Sigmoid colon (tissue), 7 donors: ENCODE results near the gene DCAKD. TPM values are rescaled to one million over a fixed set of nuclear protein-coding genes. Genes with fewer than 3 reads are reported as not detected.

Experiments used
- DNase-seq: peaks from one replicate; pipeline ENCODE4 v3.0.0-alpha.2; 2019
- H3K27ac ChIP-seq, 4 donors: fragments of 200-600 bp; sonication (generic); one replicate each; pipeline ENCODE4 v1.5.1; 2016 to 2019; ENCODE audit warnings: mild to moderate bottlenecking in 1 of 4
- H3K27me3 ChIP-seq, 3 donors: fragments of 200-600 bp; sonication (generic); one replicate each; pipeline ENCODE4 v1.5.1; 2019; ENCODE audit warnings: mild to moderate bottlenecking in 1 of 3
- H3K36me3 ChIP-seq, 4 donors: fragments of 200-600 bp; sonication (generic); one replicate each; pipeline ENCODE4 v1.5.1; 2016 to 2019
- H3K4me1 ChIP-seq, 4 donors: fragments of 200-600 bp; sonication (generic); one replicate each; pipeline ENCODE4 v1.5.1; 2017 to 2019
- H3K4me3 ChIP-seq, 4 donors: fragments of 200-600 bp; sonication (generic); one replicate each; pipeline ENCODE4 v1.5.1; 2017 to 2019; ENCODE audit warnings: mild to moderate bottlenecking in 2 of 4, moderate library complexity in 1 of 4
- H3K9me3 ChIP-seq, 4 donors: fragments of 200-600 bp in 3 of 4; sonication (generic) in 3 of 4; one replicate each; pipeline versions ENCODE4 v1.5.1 to v1.6.1; 2013 to 2019
- EP300 ChIP-seq, 4 donors: sonication (generic); formaldehyde crosslinking; IDR thresholded peaks; one replicate each; pipeline ENCODE4 v1.6.1; 2017; ENCODE audit warnings: antibody characterized with exemption in 4 of 4
- POLR2A ChIP-seq, 2 donors: fragments of 450-650 bp; IDR thresholded peaks; one replicate each; pipeline ENCODE4 v1.6.1; 2016; ENCODE audit warnings: antibody characterized with exemption in 2 of 2, mild to moderate bottlenecking in 2 of 2, moderate library complexity in 2 of 2
- POLR2AphosphoS5 ChIP-seq, 4 donors: sonication (generic); formaldehyde crosslinking; IDR thresholded peaks; one replicate each; pipeline ENCODE4 v1.6.1; 2017; ENCODE audit warnings: antibody characterized with exemption in 4 of 4
- WGBS, 2 donors: extraction: QIAGEN DNeasy Blood & Tissue Kit; methylation state at CpG; one replicate each; pipeline ENCODE4 v1.1.7; 2013; 5-methylcytosine and 5-hydroxymethylcytosine counted together
- intact Hi-C: fragments of 100-400 bp; cut with DNase I; formaldehyde crosslinking; loops from one replicate; pipeline ENCODE4 v1.15.1; 2023
- polyA plus RNA-seq, 3 donors: library from polyadenylated mRNA; stranded (reverse); fragments of 200-250 nt; gene quantifications; one replicate each; pipeline ENCODE4 v1.2.3, GENCODE V29; 2013
- total RNA-seq, 4 donors: library from RNA; depleted of rRNA; stranded (reverse); fragments of >200 nt; gene quantifications; one replicate each; pipeline ENCODE4 v1.1.0, GENCODE V29; 2016
- TF ChIP-seq, protein P1 (sequence below), 4 experiments: fragments of 450-650 bp in 3 of 4; fragments of 200-600 bp in 1 of 4; IDR thresholded peaks; one replicate each; pipeline ENCODE4 v1.5.1; 2016 to 2019; ENCODE audit warnings: antibody characterized with exemption in 4 of 4, mild to moderate bottlenecking in 3 of 4, moderate library complexity in 2 of 4
- donor health status: healthy with polysubstance abuse.
- donor health status: Bipolar disorder and iron deficiency.
- donor health status: healthy.

Gene DCAKD
- total and polyA plus RNA-seq, 7 donors, result 5.1 to 46.0 (median 25.2) TPM

DNA sequence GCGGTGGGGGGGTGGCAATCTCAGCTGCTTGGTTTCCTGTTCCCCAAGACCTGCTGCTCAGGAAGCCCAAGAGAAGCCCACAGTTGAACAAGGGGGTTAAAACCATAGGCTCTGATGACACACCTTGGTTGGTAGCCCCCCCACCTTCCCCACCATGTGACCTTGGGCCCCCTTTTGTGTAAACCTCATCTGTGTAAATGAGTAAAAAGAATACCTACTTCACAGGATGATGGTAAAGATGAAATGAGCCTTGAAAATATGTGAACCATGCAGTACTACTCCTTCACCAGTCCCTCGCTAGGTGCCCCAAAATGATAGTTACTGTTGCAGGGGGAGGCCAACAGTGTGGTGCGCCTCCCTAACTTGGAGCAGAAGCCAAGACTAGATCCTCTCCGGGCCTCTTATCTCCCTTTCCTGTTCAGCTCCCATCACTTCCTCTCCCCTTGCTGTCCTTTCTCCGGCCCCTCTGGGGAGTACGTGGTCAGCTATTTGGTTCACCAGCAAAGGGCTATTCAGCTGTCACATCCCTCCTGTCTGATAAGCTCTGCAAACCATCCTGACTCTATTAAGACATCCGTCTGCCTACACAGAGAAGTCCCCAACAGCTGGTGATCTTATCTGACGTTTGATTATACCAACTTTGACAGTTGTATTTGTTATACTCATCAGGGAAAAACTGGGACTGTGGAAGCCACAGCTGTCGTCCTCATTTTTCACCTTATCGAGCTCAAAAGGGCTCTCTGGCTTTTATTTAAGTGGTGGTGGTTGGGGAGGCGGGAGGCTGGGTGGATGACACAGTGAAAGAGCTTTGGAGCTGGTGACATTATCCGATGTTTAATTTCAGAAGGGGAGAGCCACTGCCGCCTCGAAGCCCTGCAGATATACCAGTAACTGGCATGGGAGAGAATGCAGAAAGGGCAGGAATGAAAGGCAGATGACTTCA is 19.9 kb downstream of the DCAKD start:
- no peak for TF ChIP-seq EP300 (IDR thresholded peaks at IDR 0.05)
- TF ChIP-seq, protein P1, sequence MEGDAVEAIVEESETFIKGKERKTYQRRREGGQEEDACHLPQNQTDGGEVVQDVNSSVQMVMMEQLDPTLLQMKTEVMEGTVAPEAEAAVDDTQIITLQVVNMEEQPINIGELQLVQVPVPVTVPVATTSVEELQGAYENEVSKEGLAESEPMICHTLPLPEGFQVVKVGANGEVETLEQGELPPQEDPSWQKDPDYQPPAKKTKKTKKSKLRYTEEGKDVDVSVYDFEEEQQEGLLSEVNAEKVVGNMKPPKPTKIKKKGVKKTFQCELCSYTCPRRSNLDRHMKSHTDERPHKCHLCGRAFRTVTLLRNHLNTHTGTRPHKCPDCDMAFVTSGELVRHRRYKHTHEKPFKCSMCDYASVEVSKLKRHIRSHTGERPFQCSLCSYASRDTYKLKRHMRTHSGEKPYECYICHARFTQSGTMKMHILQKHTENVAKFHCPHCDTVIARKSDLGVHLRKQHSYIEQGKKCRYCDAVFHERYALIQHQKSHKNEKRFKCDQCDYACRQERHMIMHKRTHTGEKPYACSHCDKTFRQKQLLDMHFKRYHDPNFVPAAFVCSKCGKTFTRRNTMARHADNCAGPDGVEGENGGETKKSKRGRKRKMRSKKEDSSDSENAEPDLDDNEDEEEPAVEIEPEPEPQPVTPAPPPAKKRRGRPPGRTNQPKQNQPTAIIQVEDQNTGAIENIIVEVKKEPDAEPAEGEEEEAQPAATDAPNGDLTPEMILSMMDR (IDR thresholded peaks at IDR 0.05), result no peak
- no peak for TF ChIP-seq POLR2A (IDR thresholded peaks at IDR 0.05)
- TF ChIP-seq POLR2AphosphoS5 (IDR thresholded peaks at IDR 0.05), result no peak
- H3K36me3 ChIP-seq, result peaks cover 0 to 73% (median 27%) of the 10 kb centered on the region in 4 donors
- no peak for DNase-seq
- no peak overlapping the region for H3K27ac ChIP-seq
- 83% methylated on average over 14 of the region's 14 CpGs for WGBS, 2 donors
- H3K27me3 ChIP-seq, result no peaks in the 10 kb centered on the region
- no peaks in the 10 kb centered on the region for H3K9me3 ChIP-seq
- no peak overlapping the region for H3K4me3 ChIP-seq
- intact Hi-C loops, result no loop called here
- no peaks in the 10 kb centered on the region for H3K4me1 ChIP-seq

DNA sequence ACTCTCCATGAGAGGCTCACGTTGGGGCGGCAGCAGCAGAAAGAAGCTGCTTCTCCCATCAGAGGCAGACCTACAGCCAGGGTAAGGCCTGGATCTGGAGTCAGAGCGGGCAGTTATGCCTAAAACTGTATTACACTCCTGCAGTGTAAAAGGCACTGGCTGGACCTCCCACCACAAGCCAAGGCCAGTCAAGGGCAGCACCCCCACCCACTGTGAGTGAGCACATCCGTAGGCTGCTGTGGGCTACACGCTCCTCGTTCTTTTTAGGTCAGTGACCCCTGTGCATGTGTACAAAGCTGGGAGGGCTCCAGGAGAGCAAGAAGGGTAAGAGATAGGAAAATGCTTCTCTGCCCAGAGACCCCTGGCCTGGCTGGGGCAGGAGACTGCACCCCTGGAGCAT is 20.7 kb downstream of the DCAKD start:
- Histone ChIP-seq H3K36me3 (peaks cover 0 to 75% (median 27%) of the 10 kb centered on the region in 4 donors), H3K9me3 (no peaks in the 10 kb centered on the region), H3K4me1 (no peaks in the 10 kb centered on the region), H3K4me3 (no peak overlapping the region), H3K27me3 (no peaks in the 10 kb centered on the region), H3K27ac (no peak overlapping the region)
- TF ChIP-seq POLR2A (IDR thresholded peaks at IDR 0.05) (no peak), POLR2AphosphoS5 (IDR thresholded peaks at IDR 0.05) (no peak), EP300 (IDR thresholded peaks at IDR 0.05) (no peak)
- TF ChIP-seq, protein P1 (IDR thresholded peaks at IDR 0.05), result no peak
- WGBS, 2 donors, result 85 to 92% methylated on average over 6 of the region's 6 CpGs
- intact Hi-C loops, result no loop called here
- DNase-seq, result no peak

DNA sequence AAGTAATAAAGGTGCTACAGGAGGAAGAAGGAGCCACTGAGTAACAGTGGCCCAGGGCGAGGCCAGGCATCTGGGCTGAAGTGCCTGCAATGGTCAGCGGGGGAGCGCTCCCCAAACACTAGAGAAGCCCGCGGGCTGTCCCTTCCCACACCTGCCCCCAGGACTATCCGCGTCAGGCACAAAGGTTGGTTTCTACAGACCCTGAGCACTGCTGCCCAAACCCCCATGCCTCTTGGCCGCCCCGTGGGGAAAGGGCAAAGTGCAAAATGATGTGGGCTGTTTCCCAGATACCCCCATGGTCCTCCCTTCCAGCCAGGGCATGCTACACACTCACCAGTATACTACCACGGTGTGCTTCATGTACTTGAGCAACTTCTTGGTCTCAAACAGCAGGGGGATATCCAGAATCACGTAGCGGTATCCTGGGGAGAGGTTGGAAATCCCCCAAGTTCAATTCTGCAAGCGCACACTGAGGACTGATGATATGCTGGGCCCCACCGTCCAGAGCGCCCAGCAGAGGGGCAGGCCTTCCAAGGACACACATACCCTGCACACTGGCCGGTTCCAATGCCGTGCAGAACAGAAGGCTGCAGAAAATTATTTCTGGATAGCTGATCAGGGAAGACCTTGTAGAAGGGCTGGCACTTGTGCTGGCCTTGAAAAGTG is 21.5 kb downstream of the DCAKD start:
- TF ChIP-seq POLR2A (IDR thresholded peaks at IDR 0.05) (no peak), POLR2AphosphoS5 (IDR thresholded peaks at IDR 0.05) (no peak), EP300 (IDR thresholded peaks at IDR 0.05) (no peak)
- TF ChIP-seq, protein P1 (IDR thresholded peaks at IDR 0.05), result no peak
- peaks cover 0 to 75% (median 27%) of the 10 kb centered on the region in 4 donors for H3K36me3 ChIP-seq
- no peak overlapping the region for H3K4me3 ChIP-seq
- no peak overlapping the region for H3K27ac ChIP-seq
- no peak for DNase-seq
- H3K9me3 ChIP-seq, result no peaks in the 10 kb centered on the region
- H3K27me3 ChIP-seq, result no peaks in the 10 kb centered on the region
- no peaks in the 10 kb centered on the region for H3K4me1 ChIP-seq
- 88% methylated on average over 17 of the region's 17 CpGs for WGBS, 2 donors
- intact Hi-C loops, result no loop called here

DNA sequence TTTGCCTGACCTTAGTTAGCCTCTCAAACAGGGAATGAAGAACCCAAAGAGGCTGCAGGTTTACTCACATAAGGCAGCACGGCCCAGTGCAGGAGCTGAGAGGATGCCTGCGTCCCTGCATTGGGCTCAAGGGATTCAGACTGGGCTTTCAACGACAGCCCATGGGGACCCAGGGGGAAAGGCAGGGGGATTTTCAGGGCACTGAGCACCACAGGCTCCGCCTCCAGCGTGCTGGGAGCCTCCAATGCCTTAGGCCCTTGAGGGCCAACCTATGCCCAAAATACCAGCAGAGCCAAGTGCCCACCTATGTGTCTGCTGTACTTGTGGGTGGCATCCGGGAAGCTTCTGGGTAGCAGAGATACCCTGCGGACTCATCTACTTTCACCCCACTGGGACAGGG is 22.3 kb downstream of the DCAKD start:
- Histone ChIP-seq H3K27me3 (no peaks in the 10 kb centered on the region), H3K4me3 (no peak overlapping the region), H3K27ac (no peak overlapping the region), H3K9me3 (no peaks in the 10 kb centered on the region), H3K4me1 (no peaks in the 10 kb centered on the region), H3K36me3 (peaks cover 0 to 72% (median 25%) of the 10 kb centered on the region in 4 donors)
- no peak for DNase-seq
- WGBS, 2 donors, result 91 to 94% methylated on average over 7 of the region's 7 CpGs
- intact Hi-C loops, result no loop called here
- TF ChIP-seq, protein P1 (IDR thresholded peaks at IDR 0.05), result no peak
- no peak for TF ChIP-seq POLR2AphosphoS5 (IDR thresholded peaks at IDR 0.05)
- TF ChIP-seq POLR2A (IDR thresholded peaks at IDR 0.05), result no peak
- no peak for TF ChIP-seq EP300 (IDR thresholded peaks at IDR 0.05)
